HUES64 (cell line): ENCODE measurements around the gene PNLIPRP1.

Experiments
- H3K27ac ChIP-seq: 2 replicates; pipeline ENCODE4 v1.7.0; 2013; ENCODE audit warnings: low read depth, low read length, inconsistent platforms
- H3K27me3 ChIP-seq: 2 replicates; pipeline ENCODE4 v1.6.1; 2013; ENCODE audit warnings: mild to moderate bottlenecking, low read length; ENCODE audit not compliant: insufficient read depth
- H3K36me3 ChIP-seq: 2 replicates; pipeline ENCODE4 v1.6.1; 2013; ENCODE audit warnings: mild to moderate bottlenecking, low read length; ENCODE audit not compliant: insufficient read depth
- H3K4me1 ChIP-seq: 2 replicates; pipeline ENCODE4 v1.6.1; 2013; ENCODE audit warnings: mild to moderate bottlenecking, low read length, moderate library complexity; ENCODE audit not compliant: insufficient read depth
- H3K4me3 ChIP-seq: 2 replicates; pipeline ENCODE4 v1.5.1; 2013; ENCODE audit warnings: mild to moderate bottlenecking, low read length, moderate library complexity
- H3K9ac ChIP-seq: 2 replicates; pipeline ENCODE4 v1.6.1; 2013; ENCODE audit warnings: mild to moderate bottlenecking, low read depth, low read length
- H3K9me3 ChIP-seq: 2 replicates; pipeline ENCODE4 v1.6.1; 2013; ENCODE audit warnings: low read depth, low read length; ENCODE audit not compliant: insufficient read depth
- WGBS: fragments of 150-250, 120-280 bp; methylation state at CpG from one replicate; pipeline ENCODE4 v1.1.7; 2013; ENCODE audit warnings: missing lambda C conversion rate; 5-methylcytosine and 5-hydroxymethylcytosine counted together

Gene PNLIPRP1

GRCh38 chr10:116633216-116633600 is 42.4 kb downstream of the PNLIPRP1 start:
- no peaks in the 10 kb centered on the region for H3K27me3 ChIP-seq
- 96% methylated on average over 8 of the region's 8 CpGs for WGBS
- H3K27ac ChIP-seq, result no peak overlapping the region
- H3K9ac ChIP-seq, result no peak overlapping the region
- H3K36me3 ChIP-seq, result no peaks in the 10 kb centered on the region
- H3K4me1 ChIP-seq, result no peaks in the 10 kb centered on the region
- no peak overlapping the region for H3K4me3 ChIP-seq
- H3K9me3 ChIP-seq, result no peaks in the 10 kb centered on the region

DNA sequence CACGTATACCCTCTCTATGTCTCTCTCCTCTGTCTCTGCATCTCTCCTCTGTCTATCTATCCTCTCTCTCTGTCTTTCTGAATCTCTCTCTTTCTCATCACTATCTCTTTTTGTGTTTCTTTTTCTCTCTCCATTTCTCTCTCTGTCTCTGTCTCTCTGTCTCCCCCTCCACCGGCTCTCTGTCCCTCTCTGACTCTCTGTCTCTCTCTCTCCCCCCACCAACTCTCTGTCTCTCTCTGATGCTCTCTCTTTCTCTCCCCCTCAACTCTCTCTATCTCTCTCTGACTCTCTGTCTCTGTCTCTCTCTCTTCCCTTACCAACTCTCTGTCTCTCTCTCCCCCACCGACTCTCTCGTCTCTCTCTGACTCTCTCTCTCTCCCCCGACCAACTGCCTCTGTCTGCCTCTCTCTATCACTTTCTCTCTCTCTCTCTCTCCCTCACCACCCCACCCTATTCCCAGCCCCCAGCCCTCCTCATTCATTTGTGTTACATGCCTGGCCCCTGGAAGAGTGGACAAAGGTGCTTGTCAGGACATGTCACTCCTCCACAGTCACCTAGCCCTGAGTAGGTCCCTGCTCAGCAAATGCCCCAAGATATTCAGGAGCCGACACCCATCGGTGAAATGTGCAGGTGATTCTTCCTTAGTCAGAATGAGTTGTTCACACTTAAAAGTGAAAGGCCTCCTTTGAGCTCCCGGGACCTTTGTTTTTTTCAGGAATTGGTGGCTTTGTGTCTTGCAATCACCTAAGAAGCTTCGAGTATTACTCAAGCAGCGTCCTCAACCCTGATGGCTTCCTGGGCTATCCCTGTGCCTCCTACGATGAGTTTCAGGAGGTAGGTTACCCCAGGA is 43.6 kb downstream of the PNLIPRP1 start:
- H3K27ac ChIP-seq, result no peak overlapping the region
- H3K27me3 ChIP-seq, result no peaks in the 10 kb centered on the region
- no peaks in the 10 kb centered on the region for H3K4me1 ChIP-seq
- no peaks in the 10 kb centered on the region for H3K36me3 ChIP-seq
- 90% methylated on average over 11 of the region's 11 CpGs for WGBS
- H3K9me3 ChIP-seq, result no peaks in the 10 kb centered on the region
- H3K4me3 ChIP-seq, result no peak overlapping the region
- H3K9ac ChIP-seq, result no peak overlapping the region

DNA sequence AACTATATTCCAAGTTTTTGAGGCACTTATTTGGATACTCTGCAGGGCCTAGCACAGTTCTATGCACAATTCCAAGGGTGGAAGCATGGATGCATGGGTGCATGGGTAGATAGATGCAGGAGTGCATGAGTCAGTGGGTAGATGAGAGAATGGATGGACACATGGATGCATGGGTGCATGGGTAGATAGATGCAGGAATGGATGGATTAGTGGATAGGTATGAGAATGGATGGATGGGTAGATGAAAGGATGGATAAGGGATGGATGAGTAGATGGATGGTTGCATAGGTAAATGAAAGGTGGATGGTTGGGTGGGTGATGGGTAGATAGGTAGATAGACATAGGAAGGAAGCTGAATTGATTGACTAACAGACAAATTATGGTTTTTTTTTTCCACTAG is 45.6 kb downstream of the PNLIPRP1 start:
- H3K36me3 ChIP-seq, result no peaks in the 10 kb centered on the region
- H3K4me1 ChIP-seq, result no peaks in the 10 kb centered on the region
- no peak overlapping the region for H3K27ac ChIP-seq
- no peak overlapping the region for H3K4me3 ChIP-seq
- no peaks in the 10 kb centered on the region for H3K27me3 ChIP-seq
- H3K9ac ChIP-seq, result no peak overlapping the region
- H3K9me3 ChIP-seq, result no peaks in the 10 kb centered on the region

DNA sequence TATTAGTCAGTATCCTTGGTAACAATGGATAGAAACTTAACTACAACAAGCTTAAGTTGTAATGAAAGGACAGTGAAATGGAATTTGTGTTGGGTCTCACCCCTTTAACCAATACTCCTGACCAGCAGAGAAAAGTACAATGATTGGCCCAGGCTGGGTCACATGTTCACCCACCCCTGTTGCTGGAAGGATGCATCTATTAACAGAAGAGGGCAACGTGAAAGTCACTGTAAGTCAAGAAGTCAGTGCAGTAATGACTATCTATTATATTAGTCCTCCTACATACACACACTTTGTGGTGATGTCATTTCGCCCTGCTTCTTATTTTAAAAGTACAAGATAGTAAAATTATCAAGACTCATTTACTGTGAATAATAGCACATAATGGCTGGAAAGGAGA is 46.2 kb downstream of the PNLIPRP1 start:
- no peaks in the 10 kb centered on the region for H3K27me3 ChIP-seq
- WGBS, result 25% methylated on average over 1 of the region's 2 CpGs
- no peaks in the 10 kb centered on the region for H3K9me3 ChIP-seq
- no peak overlapping the region for H3K4me3 ChIP-seq
- H3K9ac ChIP-seq, result no peak overlapping the region
- H3K27ac ChIP-seq, result no peak overlapping the region
- no peaks in the 10 kb centered on the region for H3K36me3 ChIP-seq
- no peaks in the 10 kb centered on the region for H3K4me1 ChIP-seq

DNA sequence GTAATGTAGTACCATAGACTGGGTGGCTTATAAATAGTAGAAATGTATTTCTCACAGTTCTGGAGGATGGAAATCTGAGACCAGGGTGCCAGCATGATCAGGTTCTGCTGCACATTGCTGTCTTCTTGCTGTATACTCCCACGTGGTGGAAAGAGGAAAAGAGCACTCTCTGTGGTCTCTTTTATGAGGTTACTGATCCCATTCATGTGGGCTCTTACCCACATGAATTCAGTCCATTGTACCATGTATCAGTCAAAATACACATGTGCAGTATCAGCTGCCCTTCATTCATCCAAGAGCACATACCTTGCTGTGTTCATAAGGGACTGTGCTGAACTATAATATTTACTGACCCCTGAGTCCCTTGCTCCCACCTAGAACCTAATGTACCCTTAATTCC is 47.1 kb downstream of the PNLIPRP1 start:
- Histone ChIP-seq H3K9ac (no peak overlapping the region), H3K36me3 (no peaks in the 10 kb centered on the region), H3K4me3 (no peak overlapping the region), H3K4me1 (no peaks in the 10 kb centered on the region), H3K27me3 (no peaks in the 10 kb centered on the region), H3K9me3 (no peaks in the 10 kb centered on the region), H3K27ac (no peak overlapping the region)
- 65% methylated on average over 1 of the region's 1 CpG for WGBS

DNA sequence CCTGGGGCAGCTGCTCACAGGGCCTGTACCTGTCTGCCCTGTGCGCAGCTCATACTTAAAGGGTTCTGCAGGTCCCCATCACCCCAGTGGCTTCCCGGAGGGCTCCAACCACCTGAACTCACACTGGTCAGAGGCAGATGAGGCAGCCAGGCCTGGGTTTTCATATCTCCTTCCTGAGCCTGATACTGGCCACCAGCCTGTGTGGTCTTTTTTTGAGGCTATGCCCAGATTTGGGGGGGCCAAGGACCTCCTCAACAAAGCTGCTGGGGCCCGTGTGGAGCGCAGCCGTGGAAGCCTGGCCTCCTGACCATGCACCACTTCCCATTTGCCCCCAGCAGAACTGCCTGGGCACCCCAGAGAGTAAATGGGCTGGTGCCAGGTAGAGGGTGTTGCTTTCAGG is 55.7 kb downstream of the PNLIPRP1 start:
- H3K27me3 ChIP-seq, result no peaks in the 10 kb centered on the region
- 97% methylated on average over 5 of the region's 5 CpGs for WGBS
- no peaks in the 10 kb centered on the region for H3K36me3 ChIP-seq
- H3K9ac ChIP-seq, result no peak overlapping the region
- H3K4me3 ChIP-seq, result no peak overlapping the region
- no peaks in the 10 kb centered on the region for H3K4me1 ChIP-seq
- H3K27ac ChIP-seq, result no peak overlapping the region
- no peaks in the 10 kb centered on the region for H3K9me3 ChIP-seq

DNA sequence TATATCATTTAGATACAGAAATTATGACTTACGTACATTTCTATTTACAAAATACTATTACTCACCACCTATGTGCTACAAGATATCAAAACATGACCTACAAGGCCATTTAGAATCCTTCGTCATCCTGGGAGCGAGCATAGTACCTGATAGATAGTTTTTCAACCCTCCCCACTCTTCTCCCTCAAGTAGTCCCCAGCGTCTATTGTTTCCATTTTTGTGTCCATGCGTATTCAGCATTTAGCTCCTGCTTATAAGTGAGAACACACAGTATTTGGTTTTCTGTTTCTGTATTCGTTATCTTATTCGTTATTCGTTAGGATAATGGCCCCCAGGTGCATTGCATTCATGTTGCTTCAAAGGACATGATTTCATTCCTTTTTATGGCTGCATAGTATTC is 58.1 kb downstream of the PNLIPRP1 start:
- Histone ChIP-seq H3K9me3 (no peaks in the 10 kb centered on the region), H3K36me3 (no peaks in the 10 kb centered on the region), H3K4me1 (no peaks in the 10 kb centered on the region), H3K4me3 (no peak overlapping the region), H3K27ac (no peak overlapping the region), H3K27me3 (no peaks in the 10 kb centered on the region), H3K9ac (no peak overlapping the region)
- WGBS, result 90% methylated on average over 8 of the region's 8 CpGs

GRCh38 chr10:116653885-116654284 is 63.1 kb downstream of the PNLIPRP1 start:
- no peaks in the 10 kb centered on the region for H3K9me3 ChIP-seq
- H3K4me1 ChIP-seq, result no peaks in the 10 kb centered on the region
- H3K9ac ChIP-seq, result no peak overlapping the region
- no peaks in the 10 kb centered on the region for H3K27me3 ChIP-seq
- WGBS, result no CpG with 5 or more reads among the region's 1 CpG
- H3K36me3 ChIP-seq, result no peaks in the 10 kb centered on the region
- H3K27ac ChIP-seq, result no peak overlapping the region
- H3K4me3 ChIP-seq, result no peak overlapping the region

- Histone ChIP-seq H3K4me1 (no peaks in the 10 kb centered on the region), H3K36me3 (no peaks in the 10 kb centered on the region), H3K27me3 (no peaks in the 10 kb centered on the region), H3K9ac (no peak overlapping the region), H3K9me3 (no peaks in the 10 kb centered on the region), H3K27ac (no peak overlapping the region), H3K4me3 (no peak overlapping the region)
- 68% methylated on average over 4 of the region's 4 CpGs for WGBS
Observed at GRCh38 chr10:116654816-116655215, 64.1 kb downstream of the PNLIPRP1 start.

DNA sequence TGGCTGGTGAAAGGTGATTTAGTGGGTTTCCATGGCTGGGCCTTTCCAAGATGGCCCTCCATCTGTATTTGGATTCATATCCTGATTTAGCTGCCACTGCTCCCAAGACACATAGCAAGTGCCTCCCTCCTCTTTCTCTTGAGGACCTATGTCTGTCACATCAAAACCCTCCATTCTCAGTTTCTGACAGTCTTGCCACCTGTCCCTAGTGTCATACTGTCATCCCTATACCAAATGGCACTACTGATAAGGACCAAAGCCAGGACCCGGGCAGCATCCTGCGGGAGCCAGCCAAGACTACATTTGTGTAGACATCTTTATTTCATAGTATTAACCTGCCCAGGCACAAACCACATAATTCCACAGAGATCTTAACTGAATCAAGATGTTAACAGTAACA is 64.8 kb downstream of the PNLIPRP1 start:
- Histone ChIP-seq H3K27me3 (no peaks in the 10 kb centered on the region), H3K27ac (no peak overlapping the region), H3K36me3 (no peaks in the 10 kb centered on the region), H3K9me3 (no peaks in the 10 kb centered on the region), H3K4me3 (no peak overlapping the region), H3K9ac (no peak overlapping the region), H3K4me1 (no peaks in the 10 kb centered on the region)
- whole genome bisulfite sequencing, result 98% methylated on average over 2 of the region's 2 CpGs

DNA sequence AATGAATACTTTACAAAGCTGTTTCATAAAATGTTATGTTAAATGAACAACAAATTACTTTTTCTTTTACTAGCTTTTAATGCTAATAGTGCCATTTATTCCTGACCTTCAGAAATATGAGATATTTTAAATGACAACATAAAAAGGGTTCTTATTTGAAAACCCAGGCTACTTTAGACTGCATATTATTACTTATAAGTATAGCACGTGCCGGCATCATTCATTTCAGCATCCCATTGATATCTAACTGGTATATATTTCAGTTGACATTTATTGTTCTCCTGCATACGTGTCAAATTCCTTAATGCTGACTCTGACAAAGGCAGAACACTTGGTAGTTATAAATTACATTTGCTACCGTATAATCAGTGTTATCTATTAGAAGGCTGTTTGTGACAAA is 65.3 kb downstream of the PNLIPRP1 start:
- no peaks in the 10 kb centered on the region for H3K27me3 ChIP-seq
- no peaks in the 10 kb centered on the region for H3K4me1 ChIP-seq
- WGBS, result 88% methylated on average over 4 of the region's 4 CpGs
- no peaks in the 10 kb centered on the region for H3K36me3 ChIP-seq
- no peak overlapping the region for H3K4me3 ChIP-seq
- H3K27ac ChIP-seq, result no peak overlapping the region
- no peaks in the 10 kb centered on the region for H3K9me3 ChIP-seq
- no peak overlapping the region for H3K9ac ChIP-seq
